ENCODE data around the gene ARSB.
A peak's percentile ranks its signal among the peaks of the same experiment; 100 is the strongest.

The ARSB gene

DNA sequence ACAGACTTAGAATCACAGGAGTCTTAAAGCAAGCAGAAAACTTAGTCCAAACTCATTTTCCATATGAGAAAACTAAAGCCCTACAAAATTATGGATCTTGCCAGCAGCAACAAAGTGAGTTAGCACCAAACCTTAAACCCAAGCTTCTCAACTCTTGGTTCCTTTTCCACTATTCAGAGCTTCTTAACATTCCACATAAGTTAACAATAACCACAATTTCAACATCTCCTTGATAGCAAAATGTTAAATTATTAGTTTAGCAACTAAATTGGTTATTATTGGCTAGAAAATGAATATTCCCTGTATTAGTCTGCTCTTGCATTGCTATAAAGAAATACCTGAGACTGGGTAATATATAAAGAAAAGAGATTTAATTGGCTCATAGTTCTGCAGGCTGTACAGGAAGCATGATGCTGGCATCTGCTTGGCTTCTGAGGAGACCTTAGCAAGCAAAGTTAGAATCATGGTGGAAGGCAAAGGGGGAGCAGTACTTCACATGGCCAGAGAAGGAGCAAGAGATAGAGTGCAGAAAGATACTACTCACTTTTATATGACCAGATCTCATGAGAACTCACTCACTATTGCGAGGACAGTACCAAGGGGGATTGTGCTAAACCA is 26.2 kb upstream of the ARSB start:
- peak; percentile 74 for DNase-seq (ENCODE audit: low read depth)
- peak; percentile 35 for TF ChIP-seq CTCF (conservative IDR thresholded peaks at IDR 0.05; ENCODE audit: control insufficient read depth, insufficient read depth, low read depth, low read length)
- no peak overlapping the region for H3K4me3 ChIP-seq (ENCODE audit: control insufficient read depth, low read depth, low read length)

DNA sequence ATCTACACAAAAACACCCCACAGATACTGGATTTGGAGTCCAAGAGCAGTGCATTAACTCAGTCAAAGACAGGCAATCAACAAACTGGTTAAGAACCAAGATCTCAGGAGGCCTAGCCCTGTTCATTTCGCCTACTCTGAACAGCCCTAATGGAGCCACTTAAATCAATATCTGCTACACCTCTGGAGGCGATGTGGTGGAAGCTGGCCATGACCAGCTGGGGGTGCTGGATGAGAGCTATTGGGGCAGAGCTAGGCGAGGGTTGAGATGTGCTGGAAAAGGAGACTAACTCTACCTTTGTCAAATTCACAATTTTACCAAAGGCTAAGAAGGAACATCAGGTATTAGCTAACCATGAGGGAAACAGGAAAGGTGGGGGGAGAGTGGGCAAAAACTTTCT is 23.3 kb upstream of the ARSB start:
- no peak for DNase-seq (ENCODE audit: low read depth)
- no peak for TF ChIP-seq CTCF (conservative IDR thresholded peaks at IDR 0.05; ENCODE audit: control insufficient read depth, insufficient read depth, low read depth, low read length)
- H3K4me3 ChIP-seq (ENCODE audit: control insufficient read depth, low read depth, low read length) = no peak overlapping the region

DNA sequence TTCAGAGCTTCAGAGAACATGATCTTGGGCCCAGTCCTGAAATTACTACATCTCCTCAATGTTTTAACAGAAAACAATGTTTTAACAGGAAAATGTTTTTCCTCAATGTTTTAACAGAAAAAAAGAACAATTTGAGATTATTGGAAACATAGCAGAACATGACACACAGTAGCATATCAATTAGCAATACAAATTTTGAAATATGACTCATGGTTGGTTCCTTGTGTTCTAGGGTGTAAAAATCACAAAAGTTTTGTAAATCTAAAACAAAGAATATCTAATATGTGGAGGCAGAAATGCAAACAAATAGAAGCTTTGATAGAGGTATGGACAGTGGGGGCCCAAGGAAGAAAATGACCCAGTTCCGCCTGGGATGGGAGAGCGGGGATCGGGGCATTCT is 22.8 kb upstream of the ARSB start:
- no peak overlapping the region for H3K4me3 ChIP-seq (ENCODE audit: control insufficient read depth, low read depth, low read length)
- no peak for DNase-seq (ENCODE audit: low read depth)
- no peak for TF ChIP-seq CTCF (conservative IDR thresholded peaks at IDR 0.05; ENCODE audit: control insufficient read depth, insufficient read depth, low read depth, low read length)

- no peak overlapping the region for H3K4me3 ChIP-seq (ENCODE audit: control insufficient read depth, low read depth, low read length)
- DNase-seq (ENCODE audit: low read depth) = no peak
- TF ChIP-seq CTCF (conservative IDR thresholded peaks at IDR 0.05; ENCODE audit: control insufficient read depth, insufficient read depth, low read depth, low read length) = no peak
These were observed 21.0 kb upstream of the ARSB start for GRCh38 chr5:79005936-79006631.

DNA sequence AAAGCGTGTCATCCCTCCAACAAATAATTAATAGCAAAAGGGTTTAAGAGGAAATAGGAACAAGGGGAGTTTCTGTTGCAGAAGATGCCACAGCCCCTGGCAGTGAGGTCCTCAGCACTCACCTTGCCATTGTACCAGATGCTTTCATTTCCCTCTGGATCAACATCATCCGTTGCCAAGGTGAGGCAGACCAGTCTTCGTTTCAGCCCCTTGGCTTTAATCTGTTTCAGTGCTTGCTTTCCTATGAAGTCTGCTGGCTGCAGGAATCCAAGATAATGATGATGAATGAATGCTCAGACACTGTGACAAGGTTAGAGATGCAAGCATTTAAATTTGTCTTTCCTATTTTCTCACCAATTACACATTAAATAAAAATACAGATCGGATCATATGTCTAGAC is 20.0 kb upstream of the ARSB start:
- no peak for DNase-seq (ENCODE audit: low read depth)
- TF ChIP-seq CTCF (conservative IDR thresholded peaks at IDR 0.05; ENCODE audit: control insufficient read depth, insufficient read depth, low read depth, low read length) = no peak
- H3K4me3 ChIP-seq (ENCODE audit: control insufficient read depth, low read depth, low read length) = no peak overlapping the region

- no peak overlapping the region for H3K4me3 ChIP-seq (ENCODE audit: control insufficient read depth, low read depth, low read length)
- no peak for TF ChIP-seq CTCF (conservative IDR thresholded peaks at IDR 0.05; ENCODE audit: control insufficient read depth, insufficient read depth, low read depth, low read length)
- DNase-seq (ENCODE audit: low read depth) = no peak
These were observed 17.3 kb upstream of the ARSB start for GRCh38 chr5:79002374-79002773.

All from fibroblast of mammary gland (primary cell).